Measurements from ENCODE around the gene SERTAD4. TPM values are rescaled to one million over a fixed set of nuclear protein-coding genes. Genes with fewer than 3 reads are reported as not detected.

Gene SERTAD4
- total RNA-seq, 4 donors from 2014 or later, result 0.60 to 6.7 (median 2.0) TPM

GRCh38 chr1:210228158-210228557 lies 4.4 kb upstream of the SERTAD4 start:
- no peaks in the 10 kb centered on the region for H3K27me3 ChIP-seq
- WGBS, 2 donors (ENCODE audit: low coverage in 1 of 2), result 57 to 83% methylated on average over 1 of the region's 1 CpG
- no peaks in the 10 kb centered on the region for H3K36me3 ChIP-seq
- no peaks in the 10 kb centered on the region for H3K9me3 ChIP-seq
- no peak overlapping the region for H3K4me3 ChIP-seq
- in situ Hi-C loops (cut with MboI; ENCODE audit: low pct_ligation_motif_present in 1 of 4, low pct_unique_long_range_greater_than_20kb in 1 of 4, low sequenced_read_pairs in 3 of 4), result no loop called here
- intact Hi-C loops (cut with DNase I; ENCODE audit: low total_unique reads), result no loop called here
- no peak for TF ChIP-seq POLR2AphosphoS5 (IDR thresholded peaks at IDR 0.05)
- TF ChIP-seq, protein P1, sequence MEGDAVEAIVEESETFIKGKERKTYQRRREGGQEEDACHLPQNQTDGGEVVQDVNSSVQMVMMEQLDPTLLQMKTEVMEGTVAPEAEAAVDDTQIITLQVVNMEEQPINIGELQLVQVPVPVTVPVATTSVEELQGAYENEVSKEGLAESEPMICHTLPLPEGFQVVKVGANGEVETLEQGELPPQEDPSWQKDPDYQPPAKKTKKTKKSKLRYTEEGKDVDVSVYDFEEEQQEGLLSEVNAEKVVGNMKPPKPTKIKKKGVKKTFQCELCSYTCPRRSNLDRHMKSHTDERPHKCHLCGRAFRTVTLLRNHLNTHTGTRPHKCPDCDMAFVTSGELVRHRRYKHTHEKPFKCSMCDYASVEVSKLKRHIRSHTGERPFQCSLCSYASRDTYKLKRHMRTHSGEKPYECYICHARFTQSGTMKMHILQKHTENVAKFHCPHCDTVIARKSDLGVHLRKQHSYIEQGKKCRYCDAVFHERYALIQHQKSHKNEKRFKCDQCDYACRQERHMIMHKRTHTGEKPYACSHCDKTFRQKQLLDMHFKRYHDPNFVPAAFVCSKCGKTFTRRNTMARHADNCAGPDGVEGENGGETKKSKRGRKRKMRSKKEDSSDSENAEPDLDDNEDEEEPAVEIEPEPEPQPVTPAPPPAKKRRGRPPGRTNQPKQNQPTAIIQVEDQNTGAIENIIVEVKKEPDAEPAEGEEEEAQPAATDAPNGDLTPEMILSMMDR (IDR thresholded peaks at IDR 0.05), result no peak
- TF ChIP-seq EP300 (IDR thresholded peaks at IDR 0.05; ENCODE audit: low read depth), result no peak
- TF ChIP-seq POLR2A (IDR thresholded peaks at IDR 0.05), result no peak
- no peak for DNase-seq
- peaks cover 5 to 24% (median 10%) of the 10 kb centered on the region in 4 donors for H3K4me1 ChIP-seq
- no peak overlapping the region for H3K27ac ChIP-seq

GRCh38 chr1:210230149-210230695 lies 2.4 kb upstream of the SERTAD4 start:
- H3K4me3 ChIP-seq, result no peak overlapping the region
- intact Hi-C loops (cut with DNase I; ENCODE audit: low total_unique reads), result no loop called here
- H3K9me3 ChIP-seq, result no peaks in the 10 kb centered on the region
- H3K27ac ChIP-seq, result no peak overlapping the region
- H3K36me3 ChIP-seq, result no peaks in the 10 kb centered on the region
- TF ChIP-seq POLR2A (IDR thresholded peaks at IDR 0.05) (no peak), EP300 (IDR thresholded peaks at IDR 0.05; ENCODE audit: low read depth) (no peak), POLR2AphosphoS5 (IDR thresholded peaks at IDR 0.05) (no peak)
- TF ChIP-seq, protein P1 (IDR thresholded peaks at IDR 0.05), result no peak
- DNase-seq, result no peak
- no peaks in the 10 kb centered on the region for H3K27me3 ChIP-seq
- in situ Hi-C loops (cut with MboI; ENCODE audit: low pct_ligation_motif_present in 1 of 4, low pct_unique_long_range_greater_than_20kb in 1 of 4, low sequenced_read_pairs in 3 of 4), result no loop called here
- peaks cover 2 to 32% (median 10%) of the 10 kb centered on the region in 4 donors for H3K4me1 ChIP-seq

GRCh38 chr1:210231846-210232510 lies 618 bp upstream of the SERTAD4 start:
- no peaks in the 10 kb centered on the region for H3K27me3 ChIP-seq
- TF ChIP-seq POLR2A (IDR thresholded peaks at IDR 0.05) (no peak), POLR2AphosphoS5 (IDR thresholded peaks at IDR 0.05) (peak in 1 of 3 donors; percentile 5)
- no peaks in the 10 kb centered on the region for H3K36me3 ChIP-seq
- H3K27ac ChIP-seq, result peak overlapping the region; percentile 84 to 91 (median 90)
- H3K9me3 ChIP-seq, result no peaks in the 10 kb centered on the region
- intact Hi-C loops (cut with DNase I; ENCODE audit: low total_unique reads) (no loop called here), in situ Hi-C loops (cut with MboI; ENCODE audit: low pct_ligation_motif_present in 1 of 4, low pct_unique_long_range_greater_than_20kb in 1 of 4, low sequenced_read_pairs in 3 of 4) (no loop called here)
- no peak for DNase-seq
- H3K4me1 ChIP-seq, result peaks cover 2 to 44% (median 13%) of the 10 kb centered on the region in 4 donors
- 0 to 5% methylated on average over 8 to 20 of the region's 20 CpGs for WGBS, 2 donors (ENCODE audit: low coverage in 1 of 2)
- H3K4me3 ChIP-seq, result peak overlapping the region; percentile 32 to 81 (median 66)

GRCh38 chr1:210233216-210233494 lies 559 bp downstream of the SERTAD4 start:
- peaks cover 7 to 56% (median 15%) of the 10 kb centered on the region in 4 donors for H3K4me1 ChIP-seq
- in situ Hi-C loops (cut with MboI; ENCODE audit: low pct_ligation_motif_present in 1 of 4, low pct_unique_long_range_greater_than_20kb in 1 of 4, low sequenced_read_pairs in 3 of 4) (no loop called here), intact Hi-C loops (cut with DNase I; ENCODE audit: low total_unique reads) (no loop called here)
- no peaks in the 10 kb centered on the region for H3K27me3 ChIP-seq
- peak overlapping the region; percentile 84 to 91 (median 90) for H3K27ac ChIP-seq
- no peaks in the 10 kb centered on the region for H3K36me3 ChIP-seq
- TF ChIP-seq, protein P1 (IDR thresholded peaks at IDR 0.05), result no peak
- TF ChIP-seq EP300 (IDR thresholded peaks at IDR 0.05; ENCODE audit: low read depth) (no peak), POLR2AphosphoS5 (IDR thresholded peaks at IDR 0.05) (no peak), POLR2A (IDR thresholded peaks at IDR 0.05) (no peak)
- DNase-seq, result no peak
- 0% methylated on average over 11 of the region's 26 CpGs; no CpG with 5 or more reads in 1 of the 2 donors for WGBS, 2 donors (ENCODE audit: low coverage in 1 of 2)
- H3K4me3 ChIP-seq, result peak overlapping the region; percentile 39 to 81 (median 66)
- no peaks in the 10 kb centered on the region for H3K9me3 ChIP-seq
